CD4-positive, CD25-positive, alpha-beta regulatory T cell (primary cell): ENCODE data around the gene SNRPN. TPM values are rescaled to one million over a fixed set of nuclear protein-coding genes. Genes with fewer than 3 reads are reported as not detected.
"Not testable (repeated sequence)": the region's sequence is repeated elsewhere in the genome, so short reads cannot be mapped to it uniquely, and the experiment has no call there.

ENCODE experiments used
- ATAC-seq, 2 donors: fragments of 150-1000 bp; cut with Tn5 transposase; one replicate each; pipeline ENCODE4 v1.10.0; 2021; ENCODE audit warnings: low read depth in 2 of 2, moderate number of reproducible peaks in 2 of 2, moderate library complexity in 1 of 2
- DNase-seq, 3 donors: peaks; one replicate each; pipeline versions ENCODE4 v3.0.0 to v3.0.0-alpha.2; 2012 to 2022; ENCODE audit warnings: mixed read lengths in 1 of 3
- H3K27ac ChIP-seq: one replicate; pipeline ENCODE4 v1.7.0; 2013; ENCODE audit warnings: mild to moderate bottlenecking, low read length; ENCODE audit not compliant: insufficient read depth, poor library complexity, severe bottlenecking
- H3K27me3 ChIP-seq: one replicate; pipeline ENCODE4 v1.7.0; 2013; ENCODE audit warnings: low read length; ENCODE audit not compliant: control insufficient read depth, insufficient read depth
- H3K36me3 ChIP-seq: one replicate; pipeline ENCODE4 v1.7.0; 2013; ENCODE audit warnings: mild to moderate bottlenecking, low read length, moderate library complexity; ENCODE audit not compliant: control insufficient read depth, insufficient read depth
- H3K4me1 ChIP-seq: 2 replicates; pipeline ENCODE4 v1.7.0; 2013; ENCODE audit warnings: mild to moderate bottlenecking, low read length; ENCODE audit not compliant: insufficient read depth, control insufficient read depth, poor library complexity, severe bottlenecking
- H3K4me3 ChIP-seq: one replicate; pipeline ENCODE4 v1.7.0; 2013; ENCODE audit warnings: low read depth, mild to moderate bottlenecking, low read length, moderate library complexity
- H3K9me3 ChIP-seq, 2 experiments: 1 replicate in 1 of 2; 2 replicates in 1 of 2; pipeline ENCODE4 v1.7.0; 2013; ENCODE audit warnings: low read length in 2 of 2, mild to moderate bottlenecking in 1 of 2, moderate library complexity in 1 of 2; ENCODE audit not compliant: control insufficient read depth in 2 of 2
- H3K27ac Mint-ChIP-seq, 3 donors: one replicate each; pipeline ENCODE4 v1.8.0; 2020 to 2022; ENCODE audit warnings: mild to moderate bottlenecking in 3 of 3, mixed read lengths in 3 of 3, moderate library complexity in 2 of 3
- H3K27me3 Mint-ChIP-seq: one replicate; pipeline ENCODE4 v1.8.0; 2022; ENCODE audit warnings: mild to moderate bottlenecking, mixed read lengths
- H3K36me3 Mint-ChIP-seq: one replicate; pipeline ENCODE4 v1.8.0; 2020; ENCODE audit warnings: mixed read lengths
- H3K4me1 Mint-ChIP-seq, 4 donors: one replicate each; pipeline ENCODE4 v1.8.0; 2020 to 2022; ENCODE audit warnings: mixed read lengths in 4 of 4, mild to moderate bottlenecking in 1 of 4
- H3K4me3 Mint-ChIP-seq, 4 donors: one replicate each; pipeline ENCODE4 v1.8.0; 2020 to 2022; ENCODE audit warnings: mild to moderate bottlenecking in 4 of 4, mixed read lengths in 4 of 4, moderate library complexity in 3 of 4
- H3K9me3 Mint-ChIP-seq, 7 donors: one replicate each; pipeline ENCODE4 v1.8.0; 2020 to 2022; ENCODE audit warnings: mixed read lengths in 7 of 7, mild to moderate bottlenecking in 3 of 7, moderate library complexity in 2 of 7
- polyA plus RNA-seq, 4 donors: library from polyadenylated mRNA; unstranded; fragments of 300-500 nt; fragmentation: Illumina TruSeq; gene quantifications; one replicate each; pipeline ENCODE4 v1.2.3, GENCODE V29; 2021
- total RNA-seq: library from RNA; stranded (reverse); gene quantifications from one replicate; pipeline ENCODE4 v1.2.3, GENCODE V29; 2022

Gene SNRPN
- total and polyA plus RNA-seq, 5 donors from 2014 or later = 92.9 to 388 (median 358) TPM

DNA sequence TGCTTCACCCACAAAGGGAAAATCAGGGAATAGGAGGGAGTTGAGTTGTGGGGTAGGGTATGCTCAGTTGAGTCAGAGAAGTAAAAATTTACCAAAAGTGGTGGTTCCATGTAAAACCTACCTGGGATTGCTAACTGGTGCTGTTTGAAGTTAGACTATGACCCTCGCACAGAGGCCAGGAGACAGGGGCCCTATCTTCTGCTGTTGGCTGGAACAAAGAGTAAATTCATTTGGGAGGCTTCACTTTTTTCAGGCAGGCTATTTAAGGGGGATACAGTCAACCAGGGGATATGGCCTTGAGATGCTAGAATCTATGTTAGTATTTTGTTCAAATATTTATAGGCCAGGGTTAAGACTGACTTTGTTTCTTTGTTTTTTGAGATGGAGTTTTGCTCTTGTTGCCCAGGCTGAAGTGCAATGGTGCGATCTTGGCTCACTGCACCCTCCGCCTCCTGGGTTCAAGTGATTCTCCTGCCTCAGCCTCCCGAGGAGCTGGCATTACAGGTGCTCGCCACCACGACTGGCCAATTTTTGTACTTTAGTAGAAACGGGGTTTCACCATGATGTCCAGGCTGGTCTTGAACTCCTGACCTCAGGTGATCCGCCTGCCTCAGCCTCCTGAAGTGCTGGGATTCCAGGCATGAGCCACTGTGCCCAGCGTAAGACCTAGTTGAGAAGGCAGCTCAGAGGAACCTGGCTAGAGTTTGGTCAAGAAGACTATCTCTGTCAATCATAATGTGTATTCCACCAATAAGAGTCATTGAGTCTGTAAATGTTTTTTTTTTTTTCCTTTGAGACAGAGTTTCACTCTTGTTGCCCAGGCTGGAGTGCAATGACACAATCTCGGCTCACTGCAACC lies 22.7 kb upstream of the SNRPN start:
- H3K27me3 Mint-ChIP-seq, H3K9me3 ChIP-seq, H3K4me1 ChIP-seq, ATAC-seq, H3K27ac Mint-ChIP-seq, H3K36me3 Mint-ChIP-seq, DNase-seq, H3K27me3 ChIP-seq, H3K36me3 ChIP-seq, H3K4me1 Mint-ChIP-seq, H3K27ac ChIP-seq, H3K4me3 ChIP-seq, H3K4me3 Mint-ChIP-seq: not testable (repeated sequence)
- peaks cover 6 to 27% (median 13%) of the 10 kb centered on the region in 7 donors for H3K9me3 Mint-ChIP-seq

- DNase-seq = no peak
- H3K9me3 Mint-ChIP-seq = peaks cover 6 to 27% (median 16%) of the 10 kb centered on the region in 7 donors
- Histone ChIP-seq H3K27ac (no peak overlapping the region), H3K36me3 (no peaks in the 10 kb centered on the region), H3K4me3 (no peak overlapping the region), H3K4me1 (no peaks in the 10 kb centered on the region), H3K27me3 (no peaks in the 10 kb centered on the region), H3K9me3 (no peaks in the 10 kb centered on the region)
- H3K27me3 Mint-ChIP-seq = no peaks in the 10 kb centered on the region
- no peak overlapping the region for H3K27ac Mint-ChIP-seq
- no peak overlapping the region for H3K4me3 Mint-ChIP-seq
- no peaks in the 10 kb centered on the region for H3K36me3 Mint-ChIP-seq
- ATAC-seq = no peak
- H3K4me1 Mint-ChIP-seq = no peaks in the 10 kb centered on the region
Observed at GRCh38 chr15:24933716-24934115, 21.1 kb upstream of the SNRPN start.

- not testable (repeated sequence) for ATAC-seq, H3K9me3 ChIP-seq, H3K27me3 ChIP-seq, H3K36me3 Mint-ChIP-seq, H3K4me1 Mint-ChIP-seq, H3K27ac ChIP-seq, H3K4me3 ChIP-seq, H3K4me3 Mint-ChIP-seq, H3K4me1 ChIP-seq, H3K27me3 Mint-ChIP-seq, H3K36me3 ChIP-seq, DNase-seq
- peak overlapping the region in 1 of 3 donors; percentile 60 for H3K27ac Mint-ChIP-seq
- H3K9me3 Mint-ChIP-seq = peaks cover 0 to 22% (median 12%) of the 10 kb centered on the region in 7 donors
Observed at GRCh38 chr15:24938224-24938623, 16.6 kb upstream of the SNRPN start.

DNA sequence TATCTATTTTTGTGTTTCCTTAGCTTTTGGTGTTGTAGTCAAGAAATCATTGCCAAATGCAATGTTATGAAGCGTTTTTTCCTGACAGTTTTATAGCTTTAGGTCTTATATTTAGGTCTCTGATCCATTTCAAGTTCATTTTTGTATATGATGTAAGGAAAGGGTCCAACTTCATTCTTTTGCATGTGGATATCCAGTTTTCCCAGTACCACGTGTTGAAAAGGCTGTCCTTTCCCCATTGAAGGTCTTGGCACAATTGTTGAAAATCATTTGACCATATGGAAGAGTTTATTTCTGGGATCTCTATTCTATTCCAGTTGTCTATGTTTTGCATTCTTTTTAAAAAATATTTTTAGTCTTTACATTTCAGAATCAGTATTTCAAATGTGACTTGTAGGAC lies 14.6 kb upstream of the SNRPN start:
- Mint-ChIP-seq H3K9me3 (peaks cover 0 to 24% (median 8%) of the 10 kb centered on the region in 7 donors), H3K36me3 (no peaks in the 10 kb centered on the region), H3K4me1 (no peaks in the 10 kb centered on the region), H3K4me3 (no peak overlapping the region), H3K27me3 (no peaks in the 10 kb centered on the region), H3K27ac (no peak overlapping the region)
- Histone ChIP-seq H3K27ac (no peak overlapping the region), H3K4me3 (no peak overlapping the region), H3K36me3 (no peaks in the 10 kb centered on the region), H3K27me3 (no peaks in the 10 kb centered on the region), H3K9me3 (peaks cover 0 to 9% of the 10 kb centered on the region in 2 experiments), H3K4me1 (no peaks in the 10 kb centered on the region)
- no peak for ATAC-seq
- no peak for DNase-seq

DNA sequence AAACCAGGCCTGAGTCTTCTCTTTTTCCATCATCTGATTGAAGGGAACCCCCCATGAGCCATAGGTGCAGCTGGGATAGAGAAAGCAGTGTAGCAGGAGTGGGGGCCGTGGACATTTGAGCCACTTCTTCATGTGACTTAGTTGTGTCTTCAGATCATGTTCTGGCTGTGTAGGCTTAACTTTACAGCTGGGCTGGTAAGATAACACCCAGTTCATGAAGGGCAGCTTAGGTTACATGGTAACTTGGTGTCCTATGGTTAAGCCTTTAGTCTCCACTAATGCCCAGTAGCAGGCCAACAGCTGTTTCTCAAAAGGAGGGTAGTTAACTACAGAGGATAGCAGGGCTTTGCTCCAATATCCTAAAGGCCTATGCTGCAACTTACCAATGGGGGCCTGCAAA lies 11.4 kb upstream of the SNRPN start:
- Histone ChIP-seq H3K27me3 (no peaks in the 10 kb centered on the region), H3K4me3 (no peak overlapping the region), H3K36me3 (no peaks in the 10 kb centered on the region), H3K9me3 (peaks cover 0 to 9% of the 10 kb centered on the region in 2 experiments), H3K27ac (no peak overlapping the region), H3K4me1 (no peaks in the 10 kb centered on the region)
- no peak overlapping the region for H3K27ac Mint-ChIP-seq
- no peak overlapping the region for H3K4me3 Mint-ChIP-seq
- no peaks in the 10 kb centered on the region for H3K27me3 Mint-ChIP-seq
- H3K4me1 Mint-ChIP-seq = no peaks in the 10 kb centered on the region
- H3K36me3 Mint-ChIP-seq = no peaks in the 10 kb centered on the region
- DNase-seq (no peak), ATAC-seq (no peak)
- H3K9me3 Mint-ChIP-seq = peaks cover 0 to 13% (median 1%) of the 10 kb centered on the region in 7 donors

GRCh38 chr15:24944954-24945353 lies 9.8 kb upstream of the SNRPN start:
- no peaks in the 10 kb centered on the region for H3K4me1 ChIP-seq
- H3K4me3 Mint-ChIP-seq = no peak overlapping the region
- peaks cover 0 to 10% (median 1%) of the 10 kb centered on the region in 7 donors for H3K9me3 Mint-ChIP-seq
- no peaks in the 10 kb centered on the region for H3K36me3 ChIP-seq
- H3K27ac ChIP-seq = no peak overlapping the region
- H3K36me3 Mint-ChIP-seq = no peaks in the 10 kb centered on the region
- H3K4me3 ChIP-seq = no peak overlapping the region
- peaks cover 0 to 9% of the 10 kb centered on the region in 2 experiments for H3K9me3 ChIP-seq
- ATAC-seq (no peak), DNase-seq (no peak)
- no peaks in the 10 kb centered on the region for H3K27me3 Mint-ChIP-seq
- H3K27ac Mint-ChIP-seq = no peak overlapping the region
- no peaks in the 10 kb centered on the region for H3K27me3 ChIP-seq
- H3K4me1 Mint-ChIP-seq = no peaks in the 10 kb centered on the region

- H3K9me3 Mint-ChIP-seq = peaks cover 0 to 6% (median 2%) of the 10 kb centered on the region in 7 donors
- ATAC-seq (no peak), DNase-seq (no peak)
- Histone ChIP-seq H3K4me3 (no peak overlapping the region), H3K27ac (no peak overlapping the region), H3K36me3 (no peaks in the 10 kb centered on the region), H3K9me3 (peaks cover 0 to 9% of the 10 kb centered on the region in 2 experiments), H3K27me3 (no peaks in the 10 kb centered on the region), H3K4me1 (no peaks in the 10 kb centered on the region)
- H3K36me3 Mint-ChIP-seq = no peaks in the 10 kb centered on the region
- H3K4me3 Mint-ChIP-seq = no peak overlapping the region
- no peak overlapping the region for H3K27ac Mint-ChIP-seq
- H3K4me1 Mint-ChIP-seq = no peaks in the 10 kb centered on the region
- no peaks in the 10 kb centered on the region for H3K27me3 Mint-ChIP-seq
Observed at GRCh38 chr15:24945711-24946110, 9.1 kb upstream of the SNRPN start.

- Histone ChIP-seq H3K36me3 (no peaks in the 10 kb centered on the region), H3K4me1 (no peaks in the 10 kb centered on the region), H3K27ac (no peak overlapping the region), H3K27me3 (no peaks in the 10 kb centered on the region), H3K9me3 (peaks cover 0 to 1% of the 10 kb centered on the region in 2 experiments), H3K4me3 (no peak overlapping the region)
- ATAC-seq (no peak), DNase-seq (no peak)
- Mint-ChIP-seq H3K4me1 (no peaks in the 10 kb centered on the region), H3K27me3 (no peaks in the 10 kb centered on the region), H3K4me3 (no peak overlapping the region), H3K36me3 (no peaks in the 10 kb centered on the region), H3K27ac (no peak overlapping the region), H3K9me3 (peaks cover 0 to 6% (median 2%) of the 10 kb centered on the region in 7 donors)
Observed at GRCh38 chr15:24948495-24948894, 6.3 kb upstream of the SNRPN start.
